HCT116 (cell line): ENCODE data around the gene MTERF4. TPM values are rescaled to one million over a fixed set of nuclear protein-coding genes. Genes with fewer than 3 reads are reported as not detected.

Experiments
- ATAC-seq: fragments of 200-7000 bp; cut with Tn5 transposase; 2 replicates; pipeline ENCODE4 v1.9.1; 2020; ENCODE audit warnings: mild to moderate bottlenecking, moderate library complexity
- BruUV-seq: library from RNA; stranded (reverse); fragments of 400-500 nt; replicated peaks from 2 replicates; lab custom pipeline; 2021; lab: Mats Ljungman, UMichigan
- CTCF ChIA-PET: fragments of 300-600 bp; sonication (Branson Sonifier 250); formaldehyde crosslinking; loops from one replicate; lab custom pipeline; 2021; ENCODE audit warnings: antibody characterized with exemption; lab: Charles Lee
- POLR2A ChIA-PET: fragments of 300-600, 350-600 bp; sonication (Branson Sonifier 250); formaldehyde crosslinking; loops from one replicate; lab custom pipeline; 2021; ENCODE audit warnings: antibody characterized with exemption; lab: Charles Lee
- RAD21 ChIA-PET, 2 experiments: fragments of 300-600 bp; sonication (Branson Sonifier 250); formaldehyde crosslinking; loops; one replicate each; lab custom pipeline; 2023; ENCODE audit warnings: low total read pairs in 2 of 2; ENCODE audit not compliant: uncharacterized antibody in 2 of 2, unreplicated experiment in 2 of 2, low non-redundant PET in 1 of 2; lab: Charles Lee
- DNase-seq: peaks from one replicate; pipeline ENCODE4 v3.0.0-alpha.2; 2010; ENCODE audit warnings: low read depth, low spot score
- H2AFZ ChIP-seq: fragments of 200-600 bp; shearing (Covaris generic), sonication (generic); 2 replicates; pipeline ENCODE4 v1.6.1; 2017; ENCODE audit warnings: low read depth, mixed run types, mixed read lengths, antibody characterized with exemption, low read length; ENCODE audit not compliant: poor library complexity, severe bottlenecking
- H3K27ac ChIP-seq: 2 replicates; pipeline ENCODE4 v1.5.1; 2012; ENCODE audit warnings: low read depth, low read length
- H3K27me3 ChIP-seq: fragments of 200-600 bp; sonication (generic); 2 replicates; pipeline ENCODE4 v1.6.1; 2016; ENCODE audit warnings: mixed run types, low read length, mixed read lengths; ENCODE audit not compliant: insufficient read depth
- H3K36me3 ChIP-seq, 2 experiments: fragments of 200-500 bp in 1 of 2; fragments of 200-600 bp in 1 of 2; sonication (Bioruptor generic) in 1 of 2; sonication (generic) in 1 of 2; 2 replicates each; pipeline versions ENCODE4 v1.5.1 to v1.6.1; 2014 to 2016; ENCODE audit warnings: low read length in 2 of 2, inconsistent platforms in 1 of 2, mixed read lengths in 1 of 2, mixed run types in 1 of 2; ENCODE audit not compliant: insufficient read depth in 2 of 2, control insufficient read depth in 1 of 2
- H3K4me1 ChIP-seq, 2 experiments: fragments of 200-600 bp in 1 of 2; sonication (generic) in 1 of 2; 2 replicates each; pipeline versions ENCODE4 v1.5.1 to v1.6.1; 2012 to 2017; ENCODE audit warnings: low read length in 2 of 2, inconsistent platforms in 1 of 2, mild to moderate bottlenecking in 1 of 2, mixed read lengths in 1 of 2, mixed run types in 1 of 2, moderate library complexity in 1 of 2; ENCODE audit not compliant: insufficient read depth in 2 of 2, control insufficient read depth in 1 of 2
- H3K4me2 ChIP-seq: fragments of 200-600 bp; sonication (generic); 2 replicates; pipeline ENCODE4 v1.6.1; 2017; ENCODE audit warnings: mixed run types, low read length, mixed read lengths
- H3K4me3 ChIP-seq, 2 experiments: fragments of 200-600 bp in 1 of 2; sonication (generic) in 1 of 2; replicated peaks in 1 of 2; 2 replicates each; pipeline ENCODE4 v1.5.1; 2011 to 2016; ENCODE audit warnings: low read length in 2 of 2, control low read depth in 1 of 2, low read depth in 1 of 2, mild to moderate bottlenecking in 1 of 2, mixed read lengths in 1 of 2, mixed run types in 1 of 2
- H3K79me2 ChIP-seq: fragments of 200-600 bp; sonication (generic); 2 replicates; pipeline ENCODE4 v1.6.1; 2017; ENCODE audit warnings: mild to moderate bottlenecking, mixed run types, low read length, moderate library complexity, mixed read lengths; ENCODE audit not compliant: insufficient read depth
- H3K9ac ChIP-seq: fragments of 200-600 bp; sonication (generic); 2 replicates; pipeline ENCODE4 v1.6.1; 2016; ENCODE audit warnings: low read length, mixed read lengths
- H3K9me2 ChIP-seq: fragments of 200-600 bp; sonication (generic), shearing (Covaris generic); 2 replicates; pipeline ENCODE4 v1.6.1; 2017; ENCODE audit warnings: mixed run types, mild to moderate bottlenecking, moderate library complexity; ENCODE audit not compliant: insufficient read depth
- H3K9me3 ChIP-seq, 2 experiments: fragments of 200-500 bp in 1 of 2; fragments of 200-600 bp in 1 of 2; sonication (Bioruptor generic) in 1 of 2; sonication (generic) in 1 of 2; 2 replicates each; pipeline ENCODE4 v1.6.1; 2014 to 2017; ENCODE audit warnings: low read length in 2 of 2, mixed read lengths in 2 of 2, inconsistent platforms in 1 of 2, low read depth in 1 of 2, mild to moderate bottlenecking in 1 of 2, mixed run types in 1 of 2, moderate library complexity in 1 of 2; ENCODE audit not compliant: control insufficient read depth in 1 of 2, insufficient read depth in 1 of 2
- H4K20me1 ChIP-seq: fragments of 200-600 bp; sonication (generic), shearing (Covaris generic); 2 replicates; pipeline ENCODE4 v1.6.1; 2017; ENCODE audit warnings: mixed run types, mild to moderate bottlenecking, moderate library complexity; ENCODE audit not compliant: insufficient read depth
- ATF3 ChIP-seq: IDR thresholded peaks from 2 replicates; pipeline ENCODE4 v1.6.1; 2012
- CBX3 ChIP-seq: IDR thresholded peaks from 2 replicates; pipeline ENCODE4 v1.6.1; 2012; ENCODE audit warnings: low read depth
- EGR1 ChIP-seq: IDR thresholded peaks from 2 replicates; pipeline ENCODE4 v1.6.1; 2012; ENCODE audit warnings: low read depth
- EZH2 ChIP-seq: fragments of 200-600 bp; sonication (generic); IDR thresholded peaks from 2 replicates; pipeline ENCODE4 v1.6.1; 2017; ENCODE audit warnings: antibody characterized with exemption, mixed run types
- FOSL1 ChIP-seq: IDR thresholded peaks from 2 replicates; pipeline ENCODE4 v1.6.1; 2012; ENCODE audit warnings: low read depth
- RAD21 ChIP-seq: IDR thresholded peaks from 2 replicates; pipeline ENCODE4 v1.6.1; 2012; ENCODE audit warnings: low read depth, mild to moderate bottlenecking
- SIN3A ChIP-seq: IDR thresholded peaks from 2 replicates; pipeline ENCODE4 v1.6.1; 2012; ENCODE audit warnings: low read depth
- SP1 ChIP-seq: IDR thresholded peaks from 2 replicates; pipeline ENCODE4 v1.6.1; 2012; ENCODE audit warnings: low read depth
- TCF7L2 ChIP-seq: IDR thresholded peaks from 2 replicates; pipeline ENCODE4 v1.7.0; 2011; ENCODE audit warnings: borderline replicate concordance, inconsistent platforms; ENCODE audit not compliant: insufficient read depth, insufficient read length; ENCODE audit errors: extremely low read depth
- intact Hi-C: fragments of 100-400 bp; cut with micrococcal nuclease; formaldehyde crosslinking; loops from 2 replicates; pipeline ENCODE4 v1.10.0; 2022
- total RNA-seq: library from RNA; stranded (reverse); gene quantifications from one replicate; pipeline ENCODE4 v1.2.1, GENCODE V29; 2021; ENCODE audit not compliant: unreplicated experiment
- TF ChIP-seq, protein P1 (sequence below): IDR thresholded peaks from 2 replicates; pipeline ENCODE4 v1.6.1; 2012
- TF ChIP-seq, protein P2 (sequence below), 3 experiments: fragments of 200-600 bp in 1 of 3; sonication (generic) in 1 of 3; IDR thresholded peaks in 2 of 3; conservative IDR thresholded peaks in 1 of 3; 2 replicates each; pipeline ENCODE4 v1.5.1; 2012 to 2017; ENCODE audit warnings: low read depth in 2 of 3, low read length in 2 of 3, antibody characterized with exemption in 1 of 3, borderline replicate concordance in 1 of 3, control low read depth in 1 of 3, mild to moderate bottlenecking in 1 of 3, mixed read lengths in 1 of 3, mixed run types in 1 of 3, moderate library complexity in 1 of 3; ENCODE audit not compliant: insufficient read depth in 1 of 3

The MTERF4 gene
- total RNA-seq, 1 experiment from 2014 or later: 25.5 TPM

GRCh38 chr2:241146286-241146685, 44.2 kb upstream of the MTERF4 start:
- Histone ChIP-seq H3K79me2 (peaks cover 46% of the 10 kb centered on the region), H3K4me3 (no peak overlapping the region), H3K9me3 (no peaks in the 10 kb centered on the region), H3K4me1 (peaks cover 9 to 20% of the 10 kb centered on the region in 2 experiments; a peak in 3 of 4 replicates), H2AFZ (no peak overlapping the region), H3K27me3 (no peaks in the 10 kb centered on the region), H3K9me2 (no peaks in the 10 kb centered on the region), H3K9ac (no peak overlapping the region), H3K27ac (no peak overlapping the region), H3K4me2 (no peak overlapping the region), H4K20me1 (no peaks in the 10 kb centered on the region), H3K36me3 (no peaks in the 10 kb centered on the region; a peak in 2 of 4 replicates)
- POLR2A ChIA-PET: no interaction called here
- TF ChIP-seq RAD21 (no peak), TCF7L2 (no peak), SIN3A (no peak), CBX3 (no peak), ATF3 (no peak), EGR1 (no peak), EZH2 (no peak), FOSL1 (no peak), SP1 (no peak)
- TF ChIP-seq, protein P1, sequence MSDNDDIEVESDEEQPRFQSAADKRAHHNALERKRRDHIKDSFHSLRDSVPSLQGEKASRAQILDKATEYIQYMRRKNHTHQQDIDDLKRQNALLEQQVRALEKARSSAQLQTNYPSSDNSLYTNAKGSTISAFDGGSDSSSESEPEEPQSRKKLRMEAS: no peak
- TF ChIP-seq, protein P2, sequence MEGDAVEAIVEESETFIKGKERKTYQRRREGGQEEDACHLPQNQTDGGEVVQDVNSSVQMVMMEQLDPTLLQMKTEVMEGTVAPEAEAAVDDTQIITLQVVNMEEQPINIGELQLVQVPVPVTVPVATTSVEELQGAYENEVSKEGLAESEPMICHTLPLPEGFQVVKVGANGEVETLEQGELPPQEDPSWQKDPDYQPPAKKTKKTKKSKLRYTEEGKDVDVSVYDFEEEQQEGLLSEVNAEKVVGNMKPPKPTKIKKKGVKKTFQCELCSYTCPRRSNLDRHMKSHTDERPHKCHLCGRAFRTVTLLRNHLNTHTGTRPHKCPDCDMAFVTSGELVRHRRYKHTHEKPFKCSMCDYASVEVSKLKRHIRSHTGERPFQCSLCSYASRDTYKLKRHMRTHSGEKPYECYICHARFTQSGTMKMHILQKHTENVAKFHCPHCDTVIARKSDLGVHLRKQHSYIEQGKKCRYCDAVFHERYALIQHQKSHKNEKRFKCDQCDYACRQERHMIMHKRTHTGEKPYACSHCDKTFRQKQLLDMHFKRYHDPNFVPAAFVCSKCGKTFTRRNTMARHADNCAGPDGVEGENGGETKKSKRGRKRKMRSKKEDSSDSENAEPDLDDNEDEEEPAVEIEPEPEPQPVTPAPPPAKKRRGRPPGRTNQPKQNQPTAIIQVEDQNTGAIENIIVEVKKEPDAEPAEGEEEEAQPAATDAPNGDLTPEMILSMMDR (IDR thresholded peaks at IDR 0.05 in 2 of 3, conservative IDR thresholded peaks at IDR 0.05 in 1 of 3; ENCODE audit: borderline replicate concordance in 1 of 3, insufficient read depth in 1 of 3, low read depth in 2 of 3, low read length in 2 of 3): no peak
- ATAC-seq: no peak
- intact Hi-C loops: no loop called here
- no TSS peak for BruUV-seq
- RAD21 ChIA-PET: no interaction called here
- CTCF ChIA-PET: no interaction called here
- no peak for DNase-seq
